Muscle of leg (tissue), 11 donors: ENCODE results near the gene NEK9. TPM values are rescaled to one million over a fixed set of nuclear protein-coding genes. Genes with fewer than 3 reads are reported as not detected.

Source experiments
- DNase-seq: peaks from one replicate; pipeline ENCODE4 v3.0.0; 2013
- H3K27ac ChIP-seq: one replicate; pipeline ENCODE4 v1.5.1; 2013; ENCODE audit warnings: mild to moderate bottlenecking, low read length, control low read depth
- H3K27me3 ChIP-seq: one replicate; pipeline ENCODE4 v1.6.1; 2013; ENCODE audit warnings: low read length; ENCODE audit not compliant: control insufficient read depth, insufficient read depth
- H3K36me3 ChIP-seq: one replicate; pipeline ENCODE4 v1.6.1; 2013; ENCODE audit warnings: low read length; ENCODE audit not compliant: control insufficient read depth, insufficient read depth
- H3K4me1 ChIP-seq: one replicate; pipeline ENCODE4 v1.6.1; 2013; ENCODE audit warnings: low read length; ENCODE audit not compliant: control insufficient read depth, insufficient read depth
- H3K4me3 ChIP-seq: one replicate; pipeline ENCODE4 v1.5.1; 2013; ENCODE audit warnings: low read length, control low read depth
- H3K9me3 ChIP-seq: replicated peaks from 2 replicates; pipeline ENCODE4 v1.6.1; 2013; ENCODE audit warnings: low read depth, low read length; ENCODE audit not compliant: control insufficient read depth
- WGBS: methylation state at CpG from one replicate; pipeline ENCODE4 v1.1.5; 2013; ENCODE audit warnings: missing lambda C conversion rate; ENCODE audit not compliant: insufficient coverage; 5-methylcytosine and 5-hydroxymethylcytosine counted together
- polyA plus RNA-seq, 8 donors: library from polyadenylated mRNA; unstranded; fragments of 120-200 nt; gene quantifications; one replicate each; pipeline versions ENCODE4 v1.2.1 to v1.2.3, GENCODE V29; 2013; ENCODE audit warnings: inconsistent platforms in 1 of 8, low replicate concordance in 1 of 8; ENCODE audit not compliant: insufficient read length in 8 of 8, insufficient read depth in 1 of 8
- total RNA-seq: library from RNA; stranded (reverse); fragments of 120-200 nt; gene quantifications from one replicate; pipeline ENCODE4 v1.2.4, GENCODE V29; 2013

Gene NEK9
- total and polyA plus RNA-seq, 9 donors, result 34.4 to 99.7 (median 81.1) TPM

DNA sequence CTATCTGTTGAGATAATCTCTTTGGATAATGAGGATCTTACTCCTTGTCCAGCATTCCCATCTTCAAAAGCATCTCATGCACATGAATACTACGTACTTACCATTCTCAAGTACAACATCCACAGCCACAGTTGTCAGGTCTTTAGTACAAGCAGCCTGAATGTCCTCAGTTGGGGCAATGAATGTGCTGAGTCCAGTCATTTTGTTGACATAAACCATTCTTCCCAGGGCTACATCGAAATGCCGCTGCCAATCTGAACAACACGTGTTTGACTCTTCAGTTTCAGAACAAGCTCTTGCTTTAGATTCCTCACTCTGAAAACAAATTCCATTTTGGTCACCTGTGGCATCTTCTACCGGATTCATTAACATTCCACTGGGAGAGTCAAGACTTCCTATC is 80.6 kb downstream of the NEK9 start:
- no peak for DNase-seq
- Histone ChIP-seq H3K4me1 (peaks cover 10% of the 10 kb centered on the region), H3K36me3 (peaks cover 13% of the 10 kb centered on the region), H3K27ac (no peak overlapping the region), H3K4me3 (no peak overlapping the region), H3K27me3 (no peaks in the 10 kb centered on the region), H3K9me3 (no peaks in the 10 kb centered on the region)
- WGBS, result 89% methylated on average over 3 of the region's 5 CpGs

DNA sequence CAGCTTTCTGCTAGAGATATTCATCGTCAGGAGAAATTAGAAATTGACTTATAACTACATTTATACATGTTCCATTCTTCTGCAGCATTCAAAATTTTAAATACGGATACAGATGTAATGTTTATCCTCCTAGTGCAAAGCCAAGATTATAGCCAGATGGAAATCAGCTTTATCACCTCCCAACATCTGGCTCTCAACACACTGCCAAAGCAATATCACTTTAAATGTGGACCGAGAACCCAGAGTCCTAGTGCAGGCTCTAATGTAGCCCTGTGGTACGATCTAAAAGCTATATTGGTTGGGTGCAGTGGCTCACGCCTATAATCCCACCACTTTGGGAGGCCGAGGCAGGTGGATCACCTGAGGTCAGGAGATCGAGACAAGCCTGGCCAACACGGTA is 82.1 kb downstream of the NEK9 start:
- Histone ChIP-seq H3K4me3 (no peak overlapping the region), H3K27ac (peak overlapping the region; percentile 22), H3K36me3 (peaks cover 18% of the 10 kb centered on the region), H3K27me3 (no peaks in the 10 kb centered on the region), H3K4me1 (peaks cover 3% of the 10 kb centered on the region), H3K9me3 (no peaks in the 10 kb centered on the region)
- 0% methylated on average over 1 of the region's 8 CpGs for WGBS
- DNase-seq, result peak; percentile 86

DNA sequence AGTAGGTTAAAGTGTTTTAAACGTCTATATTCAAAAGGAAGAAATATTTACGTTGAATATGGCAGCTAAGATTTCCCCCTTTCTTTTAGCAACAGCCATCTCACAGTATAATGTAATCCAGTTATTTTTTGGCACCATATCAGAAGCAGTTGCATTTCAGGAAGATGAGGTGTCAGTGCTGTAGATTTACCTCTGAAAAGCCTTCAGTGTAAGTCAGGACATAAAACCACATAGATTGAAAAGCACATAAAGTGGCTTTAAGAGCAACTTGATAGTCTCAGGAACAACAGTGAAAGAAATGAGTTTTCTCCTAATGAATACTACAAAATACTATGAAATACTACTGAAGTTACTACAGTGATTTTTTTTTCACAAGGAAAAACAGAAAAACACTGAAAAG is 82.5 kb downstream of the NEK9 start:
- no peak overlapping the region for H3K4me3 ChIP-seq
- WGBS, result no CpG with 5 or more reads among the region's 2 CpGs
- DNase-seq, result peak; percentile 50
- H3K36me3 ChIP-seq, result peaks cover 18% of the 10 kb centered on the region
- H3K27me3 ChIP-seq, result no peaks in the 10 kb centered on the region
- H3K27ac ChIP-seq, result peak overlapping the region; percentile 67
- no peaks in the 10 kb centered on the region for H3K9me3 ChIP-seq
- peaks cover 3% of the 10 kb centered on the region for H3K4me1 ChIP-seq

- peaks cover 20% of the 10 kb centered on the region for H3K36me3 ChIP-seq
- no peak overlapping the region for H3K4me3 ChIP-seq
- H3K27ac ChIP-seq, result no peak overlapping the region
- WGBS, result 20% methylated on average over 1 of the region's 6 CpGs
- H3K27me3 ChIP-seq, result no peaks in the 10 kb centered on the region
- no peak for DNase-seq
- H3K4me1 ChIP-seq, result peaks cover 3% of the 10 kb centered on the region
- no peaks in the 10 kb centered on the region for H3K9me3 ChIP-seq
Observed at GRCh38 chr14:75042035-75042434, 84.8 kb downstream of the NEK9 start.

DNA sequence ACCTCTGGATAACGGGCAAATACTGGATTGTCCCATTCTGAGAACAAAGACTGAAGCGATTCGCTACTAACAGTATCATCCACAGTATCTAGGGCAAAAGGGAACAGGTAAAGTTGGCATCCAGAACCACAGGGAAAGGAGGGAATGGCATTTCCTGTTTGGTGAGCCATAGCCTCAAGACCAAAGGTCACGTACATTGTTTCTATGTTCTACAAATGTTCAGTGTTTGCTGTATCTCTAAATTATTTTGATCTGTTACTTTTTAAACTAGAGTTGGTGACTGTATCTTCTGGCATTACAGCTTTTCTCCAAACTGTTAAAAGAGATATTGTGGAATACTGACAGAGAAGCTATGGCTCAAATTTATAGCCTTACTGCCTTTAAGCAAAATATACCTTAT is 85.2 kb downstream of the NEK9 start:
- Histone ChIP-seq H3K36me3 (peaks cover 22% of the 10 kb centered on the region), H3K4me1 (peaks cover 3% of the 10 kb centered on the region), H3K27ac (no peak overlapping the region), H3K27me3 (no peaks in the 10 kb centered on the region), H3K4me3 (no peak overlapping the region), H3K9me3 (no peaks in the 10 kb centered on the region)
- no peak for DNase-seq
- no CpG with 5 or more reads among the region's 4 CpGs for WGBS

GRCh38 chr14:75040959-75041358 is 85.9 kb downstream of the NEK9 start:
- H3K4me3 ChIP-seq, result no peak overlapping the region
- H3K27me3 ChIP-seq, result no peaks in the 10 kb centered on the region
- H3K36me3 ChIP-seq, result peaks cover 25% of the 10 kb centered on the region
- no peaks in the 10 kb centered on the region for H3K9me3 ChIP-seq
- H3K4me1 ChIP-seq, result peaks cover 3% of the 10 kb centered on the region
- no peak for DNase-seq
- no peak overlapping the region for H3K27ac ChIP-seq
- no CpG with 5 or more reads among the region's 2 CpGs for WGBS

GRCh38 chr14:75040507-75040906 is 86.3 kb downstream of the NEK9 start:
- WGBS, result no CpG with 5 or more reads among the region's 1 CpG

GRCh38 chr14:75032939-75033338 is 93.9 kb downstream of the NEK9 start:
- no peak for DNase-seq
- Histone ChIP-seq H3K4me3 (no peak overlapping the region), H3K4me1 (no peaks in the 10 kb centered on the region), H3K9me3 (no peaks in the 10 kb centered on the region), H3K36me3 (peaks cover 46% of the 10 kb centered on the region), H3K27me3 (no peaks in the 10 kb centered on the region), H3K27ac (no peak overlapping the region)
- WGBS, result 67% methylated on average over 1 of the region's 2 CpGs

More at GRCh38 chr14:75040507-75040906, 86.3 kb downstream of the NEK9 start:
- peaks cover 29% of the 10 kb centered on the region for H3K36me3 ChIP-seq
- H3K9me3 ChIP-seq, result no peaks in the 10 kb centered on the region
- H3K4me3 ChIP-seq, result no peak overlapping the region
- DNase-seq, result no peak
- no peak overlapping the region for H3K27ac ChIP-seq
- H3K27me3 ChIP-seq, result no peaks in the 10 kb centered on the region
- H3K4me1 ChIP-seq, result peaks cover 3% of the 10 kb centered on the region

- no peaks in the 10 kb centered on the region for H3K9me3 ChIP-seq
- DNase-seq, result no peak
- H3K27ac ChIP-seq, result no peak overlapping the region
- no peaks in the 10 kb centered on the region for H3K4me1 ChIP-seq
- H3K36me3 ChIP-seq, result peaks cover 44% of the 10 kb centered on the region
- WGBS, result no CpG with 5 or more reads among the region's 1 CpG
- no peak overlapping the region for H3K4me3 ChIP-seq
- no peaks in the 10 kb centered on the region for H3K27me3 ChIP-seq
Observed at GRCh38 chr14:75030147-75030546, 96.7 kb downstream of the NEK9 start.
